Kidney epithelial cell (primary cell): ENCODE data around the gene NANOGP8. TPM values are rescaled to one million over a fixed set of nuclear protein-coding genes. Genes with fewer than 3 reads are reported as not detected.
"Not testable (repeated sequence)": the region's sequence is repeated elsewhere in the genome, so short reads cannot be mapped to it uniquely, and the experiment has no call there.

ENCODE experiments used
- DNase-seq: peaks from one replicate; pipeline ENCODE4 v3.0.0-alpha.2; 2010; ENCODE audit warnings: low read depth
- H3K27me3 ChIP-seq: 2 replicates; pipeline ENCODE4 v1.6.0; 2011; ENCODE audit warnings: low read length; ENCODE audit not compliant: control insufficient read depth, insufficient read depth
- H3K36me3 ChIP-seq: 2 replicates; pipeline ENCODE4 v1.5.1; 2011; ENCODE audit warnings: low read length; ENCODE audit not compliant: control insufficient read depth, insufficient read depth
- H3K4me3 ChIP-seq: 2 replicates; pipeline ENCODE4 v1.5.1; 2011; ENCODE audit warnings: low read depth, mild to moderate bottlenecking, control low read depth, low read length
- CTCF ChIP-seq: IDR thresholded peaks from 2 replicates; pipeline ENCODE4 v1.5.1; 2011; ENCODE audit warnings: mild to moderate bottlenecking, moderate library complexity, low read length, control low read depth, inconsistent platforms; ENCODE audit not compliant: insufficient read depth, poor library complexity, severe bottlenecking
- total RNA-seq: library from RNA; depleted of rRNA; stranded (reverse); fragments of >200 nt; gene quantifications from 2 replicates; pipeline ENCODE4 v1.2.3, GENCODE V29; 2015

Gene NANOGP8
- total RNA-seq, result not detected in 2 replicates

DNA sequence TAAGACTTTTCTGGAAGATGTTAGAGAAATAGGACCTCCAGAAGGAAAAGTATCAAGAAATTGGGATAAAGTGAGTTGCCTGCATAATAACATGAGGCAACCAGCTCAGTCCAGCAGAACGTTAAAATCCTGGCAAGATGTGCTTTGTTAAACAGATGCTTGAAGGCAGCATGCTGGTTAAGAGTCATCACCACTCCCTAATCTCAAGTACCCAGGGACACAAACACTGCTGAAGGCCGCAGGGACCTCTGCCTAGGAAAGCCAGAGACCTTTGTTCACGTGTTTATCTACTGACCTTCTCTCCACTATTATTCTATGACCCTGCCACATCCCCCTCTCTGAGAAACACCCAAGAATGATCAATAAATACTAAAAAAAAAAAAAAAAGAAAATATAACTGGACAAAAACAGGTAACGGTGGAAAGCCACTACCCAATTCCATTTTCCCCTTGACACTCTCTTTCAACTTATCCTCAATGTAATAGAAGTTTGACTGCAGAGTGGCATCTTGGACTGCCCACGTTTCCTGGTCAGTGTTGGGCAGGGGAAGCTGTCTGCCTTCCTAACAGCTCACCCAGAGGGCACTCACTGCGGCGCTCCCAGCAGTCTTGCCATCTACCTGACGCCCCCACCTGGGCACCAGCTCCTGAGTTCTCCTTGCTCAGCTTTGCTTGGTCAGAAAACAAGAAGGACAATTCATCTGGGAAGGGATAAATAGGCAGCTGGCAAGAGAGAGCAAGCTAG is at the start of gene NANOGP8:
Gene NANOGP8, minus strand, starts transcription at position 120 of the 744 bp plus-strand sequence. CDS start 185 bp downstream, outside the sequence.
- DNase-seq, H3K36me3 ChIP-seq, H3K27me3 ChIP-seq, H3K4me3 ChIP-seq: not testable (repeated sequence)

DNA sequence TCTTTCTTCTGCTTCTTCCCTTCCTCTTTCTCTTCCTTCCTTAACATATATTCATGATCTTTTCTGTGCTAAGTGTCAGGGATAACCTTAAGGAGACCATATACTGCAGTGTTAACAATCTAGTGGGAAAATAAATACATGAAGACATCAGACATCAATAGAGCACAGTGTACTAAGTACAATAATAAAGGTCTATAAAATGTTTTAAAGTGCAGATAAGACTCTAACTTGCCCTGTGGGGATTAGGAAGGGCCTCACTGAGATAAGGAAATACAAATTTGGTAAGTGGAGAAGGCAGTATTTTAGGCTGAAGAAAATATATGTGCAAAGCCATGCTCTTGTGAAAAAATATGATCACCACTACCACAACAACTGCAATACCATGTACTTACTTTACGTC is 49.2 kb upstream of the NANOGP8 start:
- no peak overlapping the region for H3K4me3 ChIP-seq
- no peaks in the 10 kb centered on the region for H3K27me3 ChIP-seq
- H3K36me3 ChIP-seq, result no peaks in the 10 kb centered on the region
- no peak for DNase-seq
- TF ChIP-seq CTCF, result no peak

- no peak overlapping the region for H3K4me3 ChIP-seq
- no peaks in the 10 kb centered on the region for H3K27me3 ChIP-seq
- DNase-seq, result no peak
- no peak for TF ChIP-seq CTCF
- H3K36me3 ChIP-seq, result no peaks in the 10 kb centered on the region
Observed at GRCh38 chr15:35130245-35130644, 45.1 kb upstream of the NANOGP8 start.

GRCh38 chr15:35129361-35129760 is 44.3 kb upstream of the NANOGP8 start:
- H3K36me3 ChIP-seq, result no peaks in the 10 kb centered on the region
- no peak for DNase-seq
- no peak overlapping the region for H3K4me3 ChIP-seq
- no peak for TF ChIP-seq CTCF
- H3K27me3 ChIP-seq, result no peaks in the 10 kb centered on the region

DNA sequence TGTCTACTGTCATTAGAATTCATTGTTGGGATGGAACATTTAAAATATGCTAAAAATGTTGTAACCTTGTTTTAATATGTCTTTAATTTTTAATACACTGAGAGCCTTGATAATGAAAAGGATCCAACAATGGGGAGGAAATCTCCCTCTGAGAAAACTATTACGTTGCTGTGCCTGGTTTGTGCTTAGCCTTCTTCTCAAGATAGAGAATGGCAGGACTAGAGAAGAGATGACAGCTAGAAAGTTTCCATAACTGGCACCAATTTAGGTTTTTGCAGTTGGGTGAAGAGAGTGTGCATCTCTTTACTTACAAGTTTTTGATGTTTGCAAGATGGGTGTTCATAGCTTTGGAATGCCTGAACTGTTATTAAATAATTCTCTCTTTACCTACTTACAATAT is 42.6 kb upstream of the NANOGP8 start:
- no peaks in the 10 kb centered on the region for H3K36me3 ChIP-seq
- H3K4me3 ChIP-seq, result no peak overlapping the region
- no peaks in the 10 kb centered on the region for H3K27me3 ChIP-seq
- DNase-seq, result no peak
- TF ChIP-seq CTCF, result no peak

DNA sequence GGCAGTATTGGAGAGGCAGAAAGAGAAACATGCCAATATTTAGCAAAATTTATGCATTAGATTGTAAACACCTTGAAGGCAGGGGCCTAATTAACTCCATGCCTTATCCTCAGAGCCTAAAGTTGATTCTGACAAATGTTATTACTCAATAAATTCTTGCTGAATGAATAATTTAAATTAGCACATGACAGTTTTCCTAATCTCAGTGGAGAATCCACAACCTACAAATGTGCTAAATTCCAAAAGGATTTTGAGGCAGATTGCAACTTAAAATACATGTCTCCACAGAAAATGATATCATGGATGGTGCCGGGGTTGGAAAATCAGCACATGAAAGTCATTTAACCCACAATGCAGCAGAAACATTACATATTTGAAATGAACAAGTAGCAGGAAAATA is 41.1 kb upstream of the NANOGP8 start:
- no peak for TF ChIP-seq CTCF
- no peak for DNase-seq
- H3K4me3 ChIP-seq, result no peak overlapping the region
- no peaks in the 10 kb centered on the region for H3K36me3 ChIP-seq
- H3K27me3 ChIP-seq, result no peaks in the 10 kb centered on the region
